Neural cell (in vitro differentiated cells): ENCODE data around the gene SRP9. TPM values are rescaled to one million over a fixed set of nuclear protein-coding genes. Genes with fewer than 3 reads are reported as not detected.
"Not testable (repeated sequence)": the region's sequence is repeated elsewhere in the genome, so short reads cannot be mapped to it uniquely, and the experiment has no call there.

ENCODE experiments used
- H2AFZ ChIP-seq: fragments of 200-600, 300-800 bp; sonication (generic), shearing (Covaris generic); 2 replicates; pipeline ENCODE4 v1.6.0; 2014; ENCODE audit warnings: low read depth, mild to moderate bottlenecking, antibody characterized with exemption, low read length, moderate library complexity
- H3F3A ChIP-seq: fragments of 200-600 bp; shearing (Covaris generic); 2 replicates; pipeline ENCODE4 v1.6.1; 2016; ENCODE audit warnings: mild to moderate bottlenecking, moderate library complexity, mixed read lengths, antibody characterized with exemption, low read length; ENCODE audit not compliant: insufficient read depth, poor library complexity, severe bottlenecking
- H3K27ac ChIP-seq: fragments of 200-600, 300-800 bp; sonication (generic), shearing (Covaris generic); 2 replicates; pipeline ENCODE4 v1.5.1; 2014; ENCODE audit warnings: mild to moderate bottlenecking, low read length, moderate library complexity
- H3K27me3 ChIP-seq: fragments of 300-800, 200-600 bp; sonication (generic), shearing (Covaris generic); 2 replicates; pipeline ENCODE4 v1.6.0; 2014; ENCODE audit warnings: mild to moderate bottlenecking, low read depth, low read length, moderate library complexity; ENCODE audit not compliant: insufficient read depth
- H3K36me3 ChIP-seq: fragments of 300-800, 200-600 bp; sonication (generic), shearing (Covaris generic); 2 replicates; pipeline ENCODE4 v1.5.1; 2014; ENCODE audit warnings: mild to moderate bottlenecking, antibody characterized with exemption, low read length, moderate library complexity; ENCODE audit not compliant: insufficient read depth
- H3K4me2 ChIP-seq: fragments of 300-800, 200-600 bp; sonication (generic), shearing (Covaris generic); 2 replicates; pipeline ENCODE4 v1.6.0; 2014; ENCODE audit warnings: mild to moderate bottlenecking, low read length
- H3K4me3 ChIP-seq: fragments of 300-800, 200-600 bp; sonication (generic), shearing (Covaris generic); 2 replicates; pipeline ENCODE4 v1.5.1; 2014; ENCODE audit warnings: mild to moderate bottlenecking, low read length, moderate library complexity
- H3K79me2 ChIP-seq: fragments of 200-600 bp; shearing (Covaris generic); replicated peaks from 2 replicates; pipeline ENCODE4 v1.6.0; 2014; ENCODE audit warnings: mild to moderate bottlenecking, low read length, moderate library complexity; ENCODE audit not compliant: insufficient read depth
- H3K9ac ChIP-seq: fragments of 300-800, 200-600 bp; sonication (generic), shearing (Covaris generic); 2 replicates; pipeline ENCODE4 v1.6.1; 2016; ENCODE audit warnings: mild to moderate bottlenecking, low read length, mixed read lengths
- H3K9me2 ChIP-seq: fragments of 200-600 bp; shearing (Covaris generic); 2 replicates; pipeline ENCODE4 v1.6.1; 2016; ENCODE audit warnings: mild to moderate bottlenecking, low read length, mixed read lengths; ENCODE audit not compliant: insufficient read depth
- H3K9me3 ChIP-seq: fragments of 200-600, 300-800 bp; sonication (generic), shearing (Covaris generic); 2 replicates; pipeline ENCODE4 v1.6.1; 2016; ENCODE audit warnings: mild to moderate bottlenecking, mixed run types, low read length, moderate library complexity, mixed read lengths
- H4K20me1 ChIP-seq: fragments of 200-600 bp; shearing (Covaris generic); 2 replicates; pipeline ENCODE4 v1.6.1; 2016; ENCODE audit warnings: mild to moderate bottlenecking, mixed run types; ENCODE audit not compliant: insufficient read depth
- CTCF ChIP-seq: fragments of 450-650 bp; IDR thresholded peaks from 2 replicates; pipeline ENCODE4 v1.5.1; 2014; ENCODE audit warnings: antibody characterized with exemption, mild to moderate bottlenecking, moderate library complexity; ENCODE audit not compliant: poor library complexity, severe bottlenecking
- EP300 ChIP-seq: fragments of 450-650 bp; conservative IDR thresholded peaks from 2 replicates; pipeline ENCODE4 v1.6.1; 2014; ENCODE audit warnings: antibody characterized with exemption, mild to moderate bottlenecking, moderate library complexity; ENCODE audit not compliant: poor library complexity, severe bottlenecking
- EZH2 ChIP-seq: fragments of 200-600, 300-800 bp; shearing (Covaris generic), sonication (generic); IDR thresholded peaks from 2 replicates; pipeline ENCODE4 v1.6.1; 2014; ENCODE audit warnings: antibody characterized with exemption, low read length, borderline replicate concordance, mild to moderate bottlenecking; ENCODE audit not compliant: insufficient read depth, poor library complexity, severe bottlenecking
- RAD21 ChIP-seq: fragments of 450-650 bp; conservative IDR thresholded peaks from 2 replicates; pipeline ENCODE4 v1.6.1; 2014; ENCODE audit warnings: antibody characterized with exemption, mild to moderate bottlenecking, moderate library complexity
- REST ChIP-seq: IDR thresholded peaks from 2 replicates; pipeline ENCODE4 v1.6.1; 2012; ENCODE audit warnings: borderline replicate concordance
- SMC3 ChIP-seq: fragments of 450-650 bp; conservative IDR thresholded peaks from 2 replicates; pipeline ENCODE4 v1.6.1; 2014; ENCODE audit warnings: antibody characterized with exemption, mild to moderate bottlenecking, moderate library complexity; ENCODE audit not compliant: poor library complexity
- TAF1 ChIP-seq: IDR thresholded peaks from 2 replicates; pipeline ENCODE4 v1.6.1; 2012; ENCODE audit warnings: low read depth
- polyA plus RNA-seq: library from polyadenylated mRNA; depleted of rRNA; stranded (reverse); fragments of >200 nt; gene quantifications from 2 replicates; pipeline ENCODE4 v1.2.3, GENCODE V29; 2014

The SRP9 gene
- polyA plus RNA-seq, 1 donor from 2014 or later: 1,838 TPM

DNA sequence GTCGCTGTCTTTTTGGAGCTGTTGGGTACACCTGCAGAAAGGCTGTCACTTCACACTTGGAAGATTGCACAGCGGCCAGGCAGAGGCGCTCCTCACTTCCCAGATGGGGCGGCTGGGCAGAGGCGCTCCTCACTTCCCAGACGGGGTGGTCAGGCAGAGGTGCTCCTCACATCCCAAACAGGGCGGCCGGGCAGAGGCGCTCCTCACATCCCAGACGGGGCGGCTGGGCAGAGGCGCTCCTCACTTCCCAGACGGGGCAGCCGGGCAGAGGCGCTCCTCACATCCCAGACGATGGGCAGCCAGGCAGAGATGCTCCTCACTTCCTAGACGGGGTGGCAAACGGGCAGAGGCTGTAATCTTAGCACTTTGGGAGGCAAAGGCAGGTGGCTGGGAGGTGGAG lies 18.5 kb downstream of the SRP9 start:
- H3K4me2 ChIP-seq, H2AFZ ChIP-seq, H4K20me1 ChIP-seq, H3K4me3 ChIP-seq, H3K9me3 ChIP-seq, H3K9me2 ChIP-seq, H3K9ac ChIP-seq, H3K36me3 ChIP-seq, H3K27me3 ChIP-seq, H3K27ac ChIP-seq, H3F3A ChIP-seq, H3K79me2 ChIP-seq: not testable (repeated sequence)

DNA sequence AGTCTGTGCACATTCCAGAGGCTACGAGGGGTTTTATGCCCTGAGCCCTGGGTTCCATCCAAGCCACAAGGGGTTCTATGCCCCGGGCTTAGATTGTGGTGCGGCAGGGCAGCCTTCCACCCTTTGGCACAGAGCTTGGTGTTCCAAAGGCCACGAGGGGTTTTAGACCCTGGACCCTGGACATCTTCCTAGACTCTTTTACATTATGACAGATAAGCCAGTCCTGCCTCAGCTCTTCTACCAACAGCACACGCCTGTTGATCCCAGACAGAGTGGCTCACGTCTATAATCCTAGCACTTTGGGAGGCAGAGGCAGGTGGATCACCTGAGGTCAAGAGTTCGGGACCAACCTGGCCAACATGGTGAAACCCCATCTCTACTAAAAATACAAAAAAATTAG lies 23.5 kb downstream of the SRP9 start:
- H3K79me2 ChIP-seq, H3K9me3 ChIP-seq, H3K27ac ChIP-seq, H3F3A ChIP-seq, H3K9me2 ChIP-seq, H3K27me3 ChIP-seq, H3K9ac ChIP-seq, H3K4me2 ChIP-seq, H4K20me1 ChIP-seq, H3K4me3 ChIP-seq, H2AFZ ChIP-seq, H3K36me3 ChIP-seq: not testable (repeated sequence)

DNA sequence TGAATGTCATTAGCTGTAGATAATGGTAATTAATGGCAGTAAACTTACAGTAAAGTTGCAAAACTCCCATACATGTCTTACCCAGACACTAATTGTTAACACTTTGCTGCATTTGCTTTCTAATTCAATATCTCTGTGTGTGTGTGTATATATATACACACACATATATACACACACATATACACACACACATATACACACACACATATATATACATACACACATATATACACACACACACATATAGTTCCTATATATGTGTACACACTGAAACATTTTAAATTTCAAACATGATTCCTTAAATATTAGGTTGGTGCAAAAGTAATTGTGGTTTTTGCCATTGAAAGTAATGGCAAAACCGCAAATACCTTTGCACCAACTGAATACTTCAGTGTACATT lies 28.6 kb downstream of the SRP9 start:
- TF ChIP-seq TAF1 (no peak), EP300 (no peak), EZH2 (no peak), CTCF (no peak), REST (no peak), RAD21 (no peak), SMC3 (no peak)
- Histone ChIP-seq H3K36me3 (no peaks in the 10 kb centered on the region), H3K79me2 (peaks cover under 1% of the 10 kb centered on the region), H3K27ac (no peak overlapping the region), H3K9ac (no peak overlapping the region), H3F3A (peaks cover 4% of the 10 kb centered on the region), H3K4me2 (no peak overlapping the region), H4K20me1 (no peaks in the 10 kb centered on the region), H3K27me3 (no peaks in the 10 kb centered on the region), H2AFZ (no peak overlapping the region), H3K9me3 (no peaks in the 10 kb centered on the region), H3K4me3 (no peak overlapping the region), H3K9me2 (no peaks in the 10 kb centered on the region)

- not testable (repeated sequence) for H3K36me3 ChIP-seq, H3K9me3 ChIP-seq, H3K27ac ChIP-seq, H3K27me3 ChIP-seq, H3K4me3 ChIP-seq, H3F3A ChIP-seq, H3K9ac ChIP-seq, H3K79me2 ChIP-seq, H3K9me2 ChIP-seq, H3K4me2 ChIP-seq, H2AFZ ChIP-seq, H4K20me1 ChIP-seq
Observed at GRCh38 chr1:225806736-225807135, 29.1 kb downstream of the SRP9 start.
